HG03457 (cell line): ENCODE results near the gene MYOD1.

Source experiments
- ATAC-seq: cut with Tn5 transposase; IDR thresholded peaks from one replicate; pipeline ENCODE4 v1.9.1; 2021; ENCODE audit warnings: moderate number of reproducible peaks; ENCODE audit not compliant: unreplicated experiment

MYOD1 gene

DNA sequence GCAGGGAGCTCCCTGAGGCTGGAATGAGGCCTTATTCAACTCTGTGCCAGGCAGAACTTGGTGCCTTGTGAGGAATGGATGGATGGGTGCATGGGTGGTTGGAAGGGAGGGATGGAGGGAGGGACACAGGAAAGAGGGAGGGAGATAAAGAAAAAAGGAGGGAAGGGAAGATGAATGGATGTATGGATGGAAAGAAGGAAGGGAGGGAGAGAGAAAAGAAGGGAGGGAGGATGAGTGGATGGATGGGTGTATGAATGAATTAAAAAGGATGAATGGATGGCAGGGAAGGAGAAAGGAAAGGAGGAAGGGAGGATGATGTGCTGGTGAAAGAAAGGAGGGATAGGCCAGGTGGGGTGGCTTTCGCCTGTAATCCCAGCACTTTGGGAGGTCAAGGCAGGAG, 49.8 kb downstream of the MYOD1 start:
- no peak for ATAC-seq

DNA sequence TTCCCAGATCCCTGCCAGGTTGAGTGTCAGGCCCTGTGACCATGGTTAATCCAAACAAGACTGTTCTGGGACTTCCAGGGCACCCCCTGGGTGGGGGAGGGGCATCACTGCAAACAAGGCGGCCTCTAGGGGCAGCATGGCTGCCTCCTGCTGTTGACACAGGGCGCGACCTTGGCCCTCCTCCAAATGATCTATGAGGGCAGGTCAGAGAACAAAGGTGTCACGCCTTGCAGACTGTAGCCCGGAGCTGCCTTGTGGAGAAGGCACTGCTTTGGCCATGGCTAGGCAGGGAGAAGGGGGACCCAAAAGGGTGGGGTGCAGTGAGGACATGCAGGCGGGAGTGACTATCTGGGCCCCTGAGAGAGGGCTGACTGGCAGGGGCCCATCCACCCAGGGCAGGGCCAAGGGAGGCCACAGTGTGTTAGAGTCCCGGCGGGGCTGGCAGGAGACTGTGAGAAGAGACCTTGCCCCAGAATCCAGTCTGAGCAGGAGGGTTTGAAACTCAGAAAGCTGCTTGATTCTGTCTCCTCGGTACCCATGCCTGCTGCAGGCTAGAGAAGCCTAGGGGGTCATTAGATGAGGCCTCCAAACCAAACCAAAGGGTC, 50.8 kb downstream of the MYOD1 start:
- ATAC-seq, result no peak

DNA sequence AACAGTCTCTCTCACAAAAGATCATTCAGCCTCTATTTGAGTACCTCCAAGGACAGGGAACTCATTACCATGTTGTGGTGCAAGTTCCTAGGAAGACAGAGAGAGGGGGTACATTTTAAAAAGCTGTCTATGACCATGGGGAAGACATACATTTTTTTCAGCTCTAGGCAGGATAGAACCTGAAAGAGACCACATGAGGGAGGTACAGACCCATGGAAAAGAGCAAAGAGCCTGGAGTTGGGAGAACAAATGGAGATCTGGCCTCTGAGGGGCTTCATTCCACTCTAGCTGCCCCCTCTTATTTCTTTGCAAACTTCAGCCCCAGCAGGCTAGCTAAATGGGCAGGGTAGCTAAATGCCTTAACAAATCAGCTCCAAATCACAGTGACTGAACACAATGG, 51.5 kb downstream of the MYOD1 start:
- no peak for ATAC-seq

DNA sequence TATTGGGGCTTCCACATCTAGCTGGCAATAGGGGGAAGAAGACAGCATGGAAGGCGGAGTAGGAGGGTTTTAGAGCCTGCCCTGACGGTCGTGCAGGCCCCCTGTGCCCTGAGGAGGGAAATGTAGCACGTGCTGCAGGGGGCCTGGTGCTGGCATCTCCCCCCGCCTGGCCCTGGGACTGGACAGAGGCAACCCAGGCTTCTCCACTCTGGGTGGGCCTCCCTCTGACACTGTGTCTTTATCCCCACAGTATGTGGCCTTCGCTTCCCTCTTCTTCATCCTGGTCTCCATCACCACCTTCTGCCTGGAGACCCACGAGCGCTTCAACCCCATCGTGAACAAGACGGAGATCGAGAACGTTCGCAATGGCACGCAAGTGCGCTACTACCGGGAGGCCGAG, 52.0 kb downstream of the MYOD1 start:
- ATAC-seq, result no peak
